HCT116 (cell line): ENCODE results near the gene CLASP1. TPM values are rescaled to one million over a fixed set of nuclear protein-coding genes. Genes with fewer than 3 reads are reported as not detected.

Experiments used
- ATAC-seq: fragments of 200-7000 bp; cut with Tn5 transposase; 2 replicates; pipeline ENCODE4 v1.9.1; 2020; ENCODE audit warnings: mild to moderate bottlenecking, moderate library complexity
- BruUV-seq: library from RNA; stranded (reverse); fragments of 400-500 nt; replicated peaks from 2 replicates; lab custom pipeline; 2021; lab: Mats Ljungman, UMichigan
- CTCF ChIA-PET: fragments of 300-600 bp; sonication (Branson Sonifier 250); formaldehyde crosslinking; loops from one replicate; lab custom pipeline; 2021; ENCODE audit warnings: antibody characterized with exemption; lab: Charles Lee
- POLR2A ChIA-PET: fragments of 300-600, 350-600 bp; sonication (Branson Sonifier 250); formaldehyde crosslinking; loops from one replicate; lab custom pipeline; 2021; ENCODE audit warnings: antibody characterized with exemption; lab: Charles Lee
- RAD21 ChIA-PET, 2 experiments: fragments of 300-600 bp; sonication (Branson Sonifier 250); formaldehyde crosslinking; loops; one replicate each; lab custom pipeline; 2023; ENCODE audit warnings: low total read pairs in 2 of 2; ENCODE audit not compliant: uncharacterized antibody in 2 of 2, unreplicated experiment in 2 of 2, low non-redundant PET in 1 of 2; lab: Charles Lee
- DNase-seq: peaks from one replicate; pipeline ENCODE4 v3.0.0-alpha.2; 2010; ENCODE audit warnings: low read depth, low spot score
- H2AFZ ChIP-seq: fragments of 200-600 bp; shearing (Covaris generic), sonication (generic); 2 replicates; pipeline ENCODE4 v1.6.1; 2017; ENCODE audit warnings: low read depth, mixed run types, mixed read lengths, antibody characterized with exemption, low read length; ENCODE audit not compliant: poor library complexity, severe bottlenecking
- H3K27ac ChIP-seq: 2 replicates; pipeline ENCODE4 v1.5.1; 2012; ENCODE audit warnings: low read depth, low read length
- H3K27me3 ChIP-seq: fragments of 200-600 bp; sonication (generic); 2 replicates; pipeline ENCODE4 v1.6.1; 2016; ENCODE audit warnings: mixed run types, low read length, mixed read lengths; ENCODE audit not compliant: insufficient read depth
- H3K36me3 ChIP-seq, 2 experiments: fragments of 200-500 bp in 1 of 2; fragments of 200-600 bp in 1 of 2; sonication (Bioruptor generic) in 1 of 2; sonication (generic) in 1 of 2; 2 replicates each; pipeline versions ENCODE4 v1.5.1 to v1.6.1; 2014 to 2016; ENCODE audit warnings: low read length in 2 of 2, inconsistent platforms in 1 of 2, mixed read lengths in 1 of 2, mixed run types in 1 of 2; ENCODE audit not compliant: insufficient read depth in 2 of 2, control insufficient read depth in 1 of 2
- H3K4me1 ChIP-seq, 2 experiments: fragments of 200-600 bp in 1 of 2; sonication (generic) in 1 of 2; 2 replicates each; pipeline versions ENCODE4 v1.5.1 to v1.6.1; 2012 to 2017; ENCODE audit warnings: low read length in 2 of 2, inconsistent platforms in 1 of 2, mild to moderate bottlenecking in 1 of 2, mixed read lengths in 1 of 2, mixed run types in 1 of 2, moderate library complexity in 1 of 2; ENCODE audit not compliant: insufficient read depth in 2 of 2, control insufficient read depth in 1 of 2
- H3K4me2 ChIP-seq: fragments of 200-600 bp; sonication (generic); 2 replicates; pipeline ENCODE4 v1.6.1; 2017; ENCODE audit warnings: mixed run types, low read length, mixed read lengths
- H3K4me3 ChIP-seq, 2 experiments: fragments of 200-600 bp in 1 of 2; sonication (generic) in 1 of 2; replicated peaks in 1 of 2; 2 replicates each; pipeline ENCODE4 v1.5.1; 2011 to 2016; ENCODE audit warnings: low read length in 2 of 2, control low read depth in 1 of 2, low read depth in 1 of 2, mild to moderate bottlenecking in 1 of 2, mixed read lengths in 1 of 2, mixed run types in 1 of 2
- H3K79me2 ChIP-seq: fragments of 200-600 bp; sonication (generic); 2 replicates; pipeline ENCODE4 v1.6.1; 2017; ENCODE audit warnings: mild to moderate bottlenecking, mixed run types, low read length, moderate library complexity, mixed read lengths; ENCODE audit not compliant: insufficient read depth
- H3K9ac ChIP-seq: fragments of 200-600 bp; sonication (generic); 2 replicates; pipeline ENCODE4 v1.6.1; 2016; ENCODE audit warnings: low read length, mixed read lengths
- H3K9me2 ChIP-seq: fragments of 200-600 bp; sonication (generic), shearing (Covaris generic); 2 replicates; pipeline ENCODE4 v1.6.1; 2017; ENCODE audit warnings: mixed run types, mild to moderate bottlenecking, moderate library complexity; ENCODE audit not compliant: insufficient read depth
- H3K9me3 ChIP-seq, 2 experiments: fragments of 200-500 bp in 1 of 2; fragments of 200-600 bp in 1 of 2; sonication (Bioruptor generic) in 1 of 2; sonication (generic) in 1 of 2; 2 replicates each; pipeline ENCODE4 v1.6.1; 2014 to 2017; ENCODE audit warnings: low read length in 2 of 2, mixed read lengths in 2 of 2, inconsistent platforms in 1 of 2, low read depth in 1 of 2, mild to moderate bottlenecking in 1 of 2, mixed run types in 1 of 2, moderate library complexity in 1 of 2; ENCODE audit not compliant: control insufficient read depth in 1 of 2, insufficient read depth in 1 of 2
- H4K20me1 ChIP-seq: fragments of 200-600 bp; sonication (generic), shearing (Covaris generic); 2 replicates; pipeline ENCODE4 v1.6.1; 2017; ENCODE audit warnings: mixed run types, mild to moderate bottlenecking, moderate library complexity; ENCODE audit not compliant: insufficient read depth
- EZH2phosphoT487 ChIP-seq: fragments of 200-600 bp; IDR thresholded peaks from 2 replicates; pipeline ENCODE4 v1.6.1; 2018; ENCODE audit warnings: antibody characterized with exemption, borderline replicate concordance
- FOSL1 ChIP-seq: IDR thresholded peaks from 2 replicates; pipeline ENCODE4 v1.6.1; 2012; ENCODE audit warnings: low read depth
- MAX ChIP-seq: IDR thresholded peaks from 2 replicates; pipeline ENCODE4 v1.6.1; 2012
- POLR2A ChIP-seq: IDR thresholded peaks from 2 replicates; pipeline ENCODE4 v1.7.0; 2011; ENCODE audit warnings: borderline replicate concordance; ENCODE audit not compliant: insufficient read depth, insufficient read length; ENCODE audit errors: extremely low read depth
- REST ChIP-seq: IDR thresholded peaks from 2 replicates; pipeline ENCODE4 v1.6.1; 2012; ENCODE audit warnings: low read depth
- ZFX ChIP-seq: fragments of 450-650 bp; IDR thresholded peaks from 2 replicates; pipeline ENCODE4 v1.6.1; 2017
- intact Hi-C: fragments of 100-400 bp; cut with micrococcal nuclease; formaldehyde crosslinking; loops from 2 replicates; pipeline ENCODE4 v1.10.0; 2022
- total RNA-seq: library from RNA; stranded (reverse); gene quantifications from one replicate; pipeline ENCODE4 v1.2.1, GENCODE V29; 2021; ENCODE audit not compliant: unreplicated experiment

The CLASP1 gene
- total RNA-seq, 1 experiment from 2014 or later = 41.9 TPM

GRCh38 chr2:121489284-121489683 is 160.0 kb downstream of the CLASP1 start:
- Histone ChIP-seq H2AFZ (no peak overlapping the region), H3K9me2 (no peaks in the 10 kb centered on the region), H3K4me3 (no peak overlapping the region), H3K9ac (no peak overlapping the region), H3K27me3 (no peaks in the 10 kb centered on the region), H3K79me2 (peaks cover 12% of the 10 kb centered on the region; the same call in 1 of the 2 replicates), H3K4me1 (peaks cover 7 to 27% of the 10 kb centered on the region in 2 experiments; a peak in 3 of 4 replicates), H3K9me3 (no peaks in the 10 kb centered on the region), H3K27ac (no peak overlapping the region), H3K36me3 (no peaks in the 10 kb centered on the region), H3K4me2 (no peak overlapping the region), H4K20me1 (no peaks in the 10 kb centered on the region)
- RAD21 ChIA-PET = no interaction called here
- TF ChIP-seq REST = no peak
- no peak for TF ChIP-seq ZFX
- TF ChIP-seq MAX = no peak
- TF ChIP-seq FOSL1 = no peak
- no peak for TF ChIP-seq POLR2A
- TF ChIP-seq EZH2phosphoT487 = no peak
- no TSS peak for BruUV-seq
- no peak for ATAC-seq
- DNase-seq = no peak
- POLR2A ChIA-PET = no interaction called here
- CTCF ChIA-PET = no interaction called here
- intact Hi-C loops = no loop called here
